A172 (cell line): ENCODE measurements around the gene VIM. TPM values are rescaled to one million over a fixed set of nuclear protein-coding genes. Genes with fewer than 3 reads are reported as not detected.
"Not testable (repeated sequence)": the region's sequence is repeated elsewhere in the genome, so short reads cannot be mapped to it uniquely, and the experiment has no call there.

Experiments used
- DNase-seq: peaks from one replicate; pipeline ENCODE4 v3.0.0-alpha.2; 2015; ENCODE audit warnings: low spot score
- total RNA-seq: library from RNA; depleted of rRNA; stranded (reverse); fragments of >200 nt; shearing (Covaris generic); gene quantifications from 2 replicates; pipeline ENCODE4 v1.2.3, GENCODE V29; 2014

The VIM gene
- total RNA-seq, 1 experiment from 2014 or later, result 5,299 TPM

GRCh38 chr10:17232276-17232960, 4.4 kb downstream of the VIM start:
- no peak for DNase-seq

GRCh38 chr10:17233286-17233991, 5.4 kb downstream of the VIM start:
- peak; percentile 25 for DNase-seq

- DNase-seq, result no peak
Measured at GRCh38 chr10:17234431-17234945, 6.4 kb downstream of the VIM start.

- DNase-seq, result peak; percentile 59
Measured at GRCh38 chr10:17235136-17235535, 7.1 kb downstream of the VIM start.

- no peak for DNase-seq
Measured at GRCh38 chr10:17236468-17237148, 8.6 kb downstream of the VIM start.

GRCh38 chr10:17237149-17237527, 9.1 kb downstream of the VIM start:
- DNase-seq, result no peak

- DNase-seq, result no peak
Measured at GRCh38 chr10:17237915-17238444, 9.9 kb downstream of the VIM start.

- DNase-seq, result peak; percentile 67
Measured at GRCh38 chr10:17238445-17239291, 10.6 kb downstream of the VIM start.

- DNase-seq, result no peak
Measured at GRCh38 chr10:17239345-17240085, 11.5 kb downstream of the VIM start.

GRCh38 chr10:17240096-17240495, 12.1 kb downstream of the VIM start:
- DNase-seq, result no peak

- DNase-seq, result no peak
Measured at GRCh38 chr10:17240616-17241015, 12.6 kb downstream of the VIM start.

GRCh38 chr10:17241611-17242333, 13.7 kb downstream of the VIM start:
- DNase-seq, result no peak

- peak; percentile 58 for DNase-seq
Measured at GRCh38 chr10:17244700-17245365, 16.8 kb downstream of the VIM start.

- DNase-seq, result no peak
Measured at GRCh38 chr10:17247210-17247609, 19.2 kb downstream of the VIM start.

- DNase-seq, result no peak
Measured at GRCh38 chr10:17248964-17249363, 20.9 kb downstream of the VIM start.

GRCh38 chr10:17249820-17250219, 21.8 kb downstream of the VIM start:
- DNase-seq, result peak; percentile 28

GRCh38 chr10:17250736-17251135, 22.7 kb downstream of the VIM start:
- no peak for DNase-seq

GRCh38 chr10:17254543-17255050, 26.6 kb downstream of the VIM start:
- DNase-seq, result not testable (repeated sequence)

GRCh38 chr10:17255512-17255911, 27.5 kb downstream of the VIM start:
- DNase-seq, result no peak
